ENCODE measurements around the gene ITIH6.

DNA sequence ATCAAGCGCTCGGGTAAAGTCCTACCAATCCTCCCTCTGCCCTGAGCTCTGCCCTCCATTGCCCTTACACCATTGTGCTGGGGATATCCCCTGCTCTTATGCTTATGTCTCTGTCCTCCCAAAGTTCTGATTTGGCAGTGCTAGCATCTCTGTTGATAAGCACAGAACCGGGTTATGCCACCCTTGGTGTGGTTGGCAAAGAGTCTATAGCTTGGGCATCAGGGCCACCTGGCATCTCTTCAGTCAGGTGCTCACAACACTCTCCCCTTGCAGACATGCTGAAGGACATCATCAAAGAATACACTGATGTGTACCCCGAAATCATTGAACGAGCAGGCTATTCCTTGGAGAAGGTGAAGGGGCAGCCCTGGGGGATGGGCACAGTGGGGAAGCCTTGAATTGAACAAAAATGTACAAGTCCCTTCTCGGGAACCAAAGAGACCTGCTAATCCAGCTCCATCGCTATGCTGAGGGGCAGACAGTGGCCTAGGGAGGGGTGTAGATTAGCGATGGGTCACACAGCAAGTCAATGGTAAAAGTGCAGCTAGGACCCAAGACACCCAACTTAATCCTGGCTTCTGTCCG, 13.3 kb upstream of the ITIH6 start:
- TF ChIP-seq POLR2A (IDR thresholded peaks at IDR 0.05) = no peak
- TF ChIP-seq, protein P1, sequence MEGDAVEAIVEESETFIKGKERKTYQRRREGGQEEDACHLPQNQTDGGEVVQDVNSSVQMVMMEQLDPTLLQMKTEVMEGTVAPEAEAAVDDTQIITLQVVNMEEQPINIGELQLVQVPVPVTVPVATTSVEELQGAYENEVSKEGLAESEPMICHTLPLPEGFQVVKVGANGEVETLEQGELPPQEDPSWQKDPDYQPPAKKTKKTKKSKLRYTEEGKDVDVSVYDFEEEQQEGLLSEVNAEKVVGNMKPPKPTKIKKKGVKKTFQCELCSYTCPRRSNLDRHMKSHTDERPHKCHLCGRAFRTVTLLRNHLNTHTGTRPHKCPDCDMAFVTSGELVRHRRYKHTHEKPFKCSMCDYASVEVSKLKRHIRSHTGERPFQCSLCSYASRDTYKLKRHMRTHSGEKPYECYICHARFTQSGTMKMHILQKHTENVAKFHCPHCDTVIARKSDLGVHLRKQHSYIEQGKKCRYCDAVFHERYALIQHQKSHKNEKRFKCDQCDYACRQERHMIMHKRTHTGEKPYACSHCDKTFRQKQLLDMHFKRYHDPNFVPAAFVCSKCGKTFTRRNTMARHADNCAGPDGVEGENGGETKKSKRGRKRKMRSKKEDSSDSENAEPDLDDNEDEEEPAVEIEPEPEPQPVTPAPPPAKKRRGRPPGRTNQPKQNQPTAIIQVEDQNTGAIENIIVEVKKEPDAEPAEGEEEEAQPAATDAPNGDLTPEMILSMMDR (IDR thresholded peaks at IDR 0.05) = no peak
- no peak for TF ChIP-seq EP300 (IDR thresholded peaks at IDR 0.05; ENCODE audit: low read depth)
- no peak for TF ChIP-seq POLR2AphosphoS5 (IDR thresholded peaks at IDR 0.05)

All from transverse colon (tissue), 4 donors.